ENCODE results near the gene CA12.
A peak's percentile ranks its signal among the peaks of the same experiment; 100 is the strongest.

CA12 gene

DNA sequence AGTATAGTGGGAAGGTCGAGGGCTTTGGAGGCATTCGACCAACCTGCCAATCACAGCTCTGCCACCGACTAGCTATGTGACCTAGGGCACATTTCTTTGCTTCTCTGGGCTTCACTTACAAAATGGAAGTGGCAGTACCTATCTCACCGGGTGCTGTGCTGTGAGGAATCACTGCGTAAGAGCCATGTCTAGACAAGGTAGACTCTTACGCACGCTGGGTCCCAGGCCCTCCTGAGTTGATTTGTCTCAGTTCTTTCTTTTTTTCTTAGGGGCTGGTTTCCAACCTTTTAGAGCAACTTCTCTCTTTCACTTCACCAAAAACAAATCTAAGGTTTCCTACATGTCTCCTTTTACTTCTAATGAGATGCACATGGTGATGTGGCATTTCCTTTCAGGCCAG, 18.8 kb downstream of the CA12 start:
- TF ChIP-seq, protein P1, sequence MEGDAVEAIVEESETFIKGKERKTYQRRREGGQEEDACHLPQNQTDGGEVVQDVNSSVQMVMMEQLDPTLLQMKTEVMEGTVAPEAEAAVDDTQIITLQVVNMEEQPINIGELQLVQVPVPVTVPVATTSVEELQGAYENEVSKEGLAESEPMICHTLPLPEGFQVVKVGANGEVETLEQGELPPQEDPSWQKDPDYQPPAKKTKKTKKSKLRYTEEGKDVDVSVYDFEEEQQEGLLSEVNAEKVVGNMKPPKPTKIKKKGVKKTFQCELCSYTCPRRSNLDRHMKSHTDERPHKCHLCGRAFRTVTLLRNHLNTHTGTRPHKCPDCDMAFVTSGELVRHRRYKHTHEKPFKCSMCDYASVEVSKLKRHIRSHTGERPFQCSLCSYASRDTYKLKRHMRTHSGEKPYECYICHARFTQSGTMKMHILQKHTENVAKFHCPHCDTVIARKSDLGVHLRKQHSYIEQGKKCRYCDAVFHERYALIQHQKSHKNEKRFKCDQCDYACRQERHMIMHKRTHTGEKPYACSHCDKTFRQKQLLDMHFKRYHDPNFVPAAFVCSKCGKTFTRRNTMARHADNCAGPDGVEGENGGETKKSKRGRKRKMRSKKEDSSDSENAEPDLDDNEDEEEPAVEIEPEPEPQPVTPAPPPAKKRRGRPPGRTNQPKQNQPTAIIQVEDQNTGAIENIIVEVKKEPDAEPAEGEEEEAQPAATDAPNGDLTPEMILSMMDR (IDR thresholded peaks at IDR 0.05; ENCODE audit: low read depth, low read length): no peak
- no peak overlapping the region for H3K4me3 ChIP-seq (ENCODE audit: low read depth, low read length)
- H3K27me3 ChIP-seq: peaks cover 75% of the 10 kb centered on the region
- no peaks in the 10 kb centered on the region for H3K9me3 ChIP-seq
- DNase-seq: no peak
- H3K4me1 ChIP-seq: peaks cover 6% of the 10 kb centered on the region
- no peaks in the 10 kb centered on the region for H3K36me3 ChIP-seq

DNA sequence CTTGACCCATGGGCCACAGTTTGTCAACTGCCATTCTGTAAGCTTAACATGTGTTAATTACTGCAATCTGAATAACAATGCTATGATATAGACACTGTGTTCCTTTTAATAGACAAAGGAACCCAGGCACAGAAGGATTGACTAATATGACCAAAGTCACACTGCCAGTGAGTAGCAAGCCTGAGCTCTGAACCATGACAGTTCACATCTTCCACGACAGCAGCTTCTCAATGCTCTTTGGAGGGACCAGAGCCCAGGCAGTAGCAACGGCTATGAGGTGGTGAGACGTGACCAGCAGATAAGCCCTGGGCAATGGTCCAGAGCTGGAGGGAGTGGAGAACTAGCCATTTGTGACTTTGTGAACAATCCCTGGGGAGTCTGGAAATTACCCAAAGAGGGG, 19.4 kb downstream of the CA12 start:
- Histone ChIP-seq H3K9me3 (no peaks in the 10 kb centered on the region), H3K4me1 (peaks cover 6% of the 10 kb centered on the region), H3K27me3 (peaks cover 75% of the 10 kb centered on the region), H3K4me3 (ENCODE audit: low read depth, low read length) (no peak overlapping the region), H3K36me3 (no peaks in the 10 kb centered on the region)
- DNase-seq: peak; percentile 88
- TF ChIP-seq, protein P1 (IDR thresholded peaks at IDR 0.05; ENCODE audit: low read depth, low read length): no peak

DNA sequence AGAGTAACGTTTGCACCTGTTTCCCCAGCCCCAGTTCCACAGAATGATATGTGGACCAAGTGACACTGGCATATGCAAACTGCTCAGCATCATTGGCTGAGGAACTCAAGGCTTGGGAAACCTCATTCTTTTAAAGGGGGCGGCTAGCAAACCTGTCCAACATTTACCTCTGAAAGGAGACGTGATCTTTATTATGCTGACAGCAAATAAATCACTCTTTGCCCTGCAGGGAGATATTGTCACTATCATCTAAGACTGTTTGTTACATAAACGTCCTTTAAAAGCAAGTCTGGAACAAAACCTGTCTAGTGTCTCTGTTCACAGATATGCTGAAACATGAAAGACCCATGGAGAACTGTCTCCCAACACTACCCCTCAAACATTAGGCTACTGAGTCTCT, 21.5 kb downstream of the CA12 start:
- Histone ChIP-seq H3K4me3 (ENCODE audit: low read depth, low read length) (no peak overlapping the region), H3K9me3 (no peaks in the 10 kb centered on the region), H3K36me3 (no peaks in the 10 kb centered on the region), H3K27me3 (peaks cover 67% of the 10 kb centered on the region), H3K4me1 (peaks cover 6% of the 10 kb centered on the region)
- no peak for DNase-seq
- TF ChIP-seq, protein P1 (IDR thresholded peaks at IDR 0.05; ENCODE audit: low read depth, low read length): no peak

GRCh38 chr15:63358241-63359029, 23.2 kb downstream of the CA12 start:
- Histone ChIP-seq H3K27me3 (peaks cover 55% of the 10 kb centered on the region), H3K36me3 (no peaks in the 10 kb centered on the region), H3K9me3 (no peaks in the 10 kb centered on the region), H3K4me1 (peaks cover 6% of the 10 kb centered on the region), H3K4me3 (ENCODE audit: low read depth, low read length) (no peak overlapping the region)
- no peak for DNase-seq
- TF ChIP-seq, protein P1 (IDR thresholded peaks at IDR 0.05; ENCODE audit: low read depth, low read length): no peak

- H3K36me3 ChIP-seq: no peaks in the 10 kb centered on the region
- DNase-seq: no peak
- TF ChIP-seq, protein P1 (IDR thresholded peaks at IDR 0.05; ENCODE audit: low read depth, low read length): no peak
- peaks cover 48% of the 10 kb centered on the region for H3K27me3 ChIP-seq
- no peak overlapping the region for H3K4me3 ChIP-seq (ENCODE audit: low read depth, low read length)
- peaks cover 5% of the 10 kb centered on the region for H3K4me1 ChIP-seq
- H3K9me3 ChIP-seq: no peaks in the 10 kb centered on the region
These were observed 23.9 kb downstream of the CA12 start for GRCh38 chr15:63357731-63358130.

DNA sequence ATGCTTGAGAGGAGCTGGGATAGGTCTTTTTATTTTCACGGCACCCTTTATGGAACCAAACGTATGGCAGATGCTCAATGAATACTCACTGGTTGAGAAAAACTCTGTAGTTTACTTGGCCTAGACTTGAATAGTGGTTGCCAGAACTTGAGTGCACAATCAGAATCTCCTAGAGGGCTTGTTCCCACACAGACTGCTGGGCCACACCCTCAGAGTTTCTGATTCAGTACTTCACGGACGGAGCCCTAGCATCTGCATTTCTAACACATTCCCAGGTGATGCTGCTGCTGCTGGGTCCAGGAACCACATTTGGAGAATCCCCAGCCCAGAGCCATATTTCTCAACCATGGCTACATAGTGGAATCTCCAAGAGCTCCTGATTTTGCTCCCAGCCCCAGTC, 24.6 kb downstream of the CA12 start:
- peaks cover under 1% of the 10 kb centered on the region for H3K4me1 ChIP-seq
- TF ChIP-seq, protein P1 (IDR thresholded peaks at IDR 0.05; ENCODE audit: low read depth, low read length): no peak
- no peak for DNase-seq

More for the DNA sequence above, 24.6 kb downstream of the CA12 start:
- Histone ChIP-seq H3K36me3 (no peaks in the 10 kb centered on the region), H3K4me3 (ENCODE audit: low read depth, low read length) (no peak overlapping the region), H3K9me3 (no peaks in the 10 kb centered on the region), H3K27me3 (peaks cover 46% of the 10 kb centered on the region)
